RWPE2 (cell line): ENCODE data around the gene MPZL1.
A peak's percentile ranks its signal among the peaks of the same experiment; 100 is the strongest.

Source experiments
- ATAC-seq: fragments of 200-7000 bp; cut with Tn5 transposase; 3 replicates; pipeline ENCODE4 v1.9.1; 2021; ENCODE audit warnings: low read depth
- DNase-seq: peaks from one replicate; pipeline ENCODE4 v3.0.0-alpha.2; 2020; ENCODE audit warnings: low spot score
- H3K27ac ChIP-seq: fragments of 450-650 bp; 2 replicates; pipeline ENCODE4 v1.5.1; 2017; ENCODE audit warnings: mild to moderate bottlenecking; ENCODE audit not compliant: poor library complexity, severe bottlenecking
- H3K27me3 ChIP-seq: fragments of 250-450 bp; sonication (Bioruptor Pico); 2 replicates; pipeline ENCODE4 v1.5.1; 2021; ENCODE audit warnings: mild to moderate bottlenecking, moderate library complexity; ENCODE audit not compliant: insufficient read depth, poor library complexity, severe bottlenecking
- H3K36me3 ChIP-seq: fragments of 250-450 bp; sonication (Bioruptor Pico); 2 replicates; pipeline ENCODE4 v1.5.1; 2020; ENCODE audit warnings: low read depth, mild to moderate bottlenecking, moderate library complexity
- H3K4me1 ChIP-seq: fragments of 250-450 bp; sonication (Bioruptor Pico); 2 replicates; pipeline ENCODE4 v1.5.1; 2021; ENCODE audit warnings: mild to moderate bottlenecking, moderate library complexity; ENCODE audit not compliant: insufficient read depth, poor library complexity, severe bottlenecking
- H3K4me3 ChIP-seq: fragments of 250-450 bp; sonication (Bioruptor Pico); 2 replicates; pipeline ENCODE4 v1.5.1; 2021; ENCODE audit warnings: mild to moderate bottlenecking, moderate library complexity; ENCODE audit not compliant: severe bottlenecking
- H3K9me3 ChIP-seq: fragments of 250-450 bp; sonication (Bioruptor Pico); 2 replicates; pipeline ENCODE4 v1.5.1; 2021; ENCODE audit warnings: mild to moderate bottlenecking, moderate library complexity; ENCODE audit not compliant: severe bottlenecking
- CTCF ChIP-seq: fragments of 450-650 bp; IDR thresholded peaks from one replicate; pipeline ENCODE4 v1.5.1; 2017; ENCODE audit warnings: mild to moderate bottlenecking, moderate library complexity; ENCODE audit not compliant: poor library complexity, severe bottlenecking

The MPZL1 gene

GRCh38 chr1:167786502-167786901 is 64.7 kb downstream of the MPZL1 start:
- H3K36me3 ChIP-seq: peaks cover 26% of the 10 kb centered on the region
- TF ChIP-seq CTCF: no peak
- no peaks in the 10 kb centered on the region for H3K27me3 ChIP-seq
- no peak for ATAC-seq
- no peak for DNase-seq
- H3K9me3 ChIP-seq: no peaks in the 10 kb centered on the region
- peaks cover 24% of the 10 kb centered on the region for H3K4me1 ChIP-seq
- no peak overlapping the region for H3K4me3 ChIP-seq
- no peak overlapping the region for H3K27ac ChIP-seq

GRCh38 chr1:167789501-167789900 is 67.7 kb downstream of the MPZL1 start:
- Histone ChIP-seq H3K9me3 (no peaks in the 10 kb centered on the region), H3K27ac (peak overlapping the region; percentile 79), H3K4me1 (peaks cover 31% of the 10 kb centered on the region), H3K27me3 (no peaks in the 10 kb centered on the region), H3K4me3 (no peak overlapping the region), H3K36me3 (peaks cover 26% of the 10 kb centered on the region)
- ATAC-seq: peak; percentile 75
- no peak for TF ChIP-seq CTCF
- no peak for DNase-seq

- Histone ChIP-seq H3K27me3 (no peaks in the 10 kb centered on the region), H3K4me1 (peaks cover 31% of the 10 kb centered on the region), H3K27ac (peak overlapping the region; percentile 79), H3K4me3 (no peak overlapping the region), H3K36me3 (peaks cover 23% of the 10 kb centered on the region), H3K9me3 (no peaks in the 10 kb centered on the region)
- peak; percentile 94 for DNase-seq
- peak; percentile 87 for ATAC-seq
- TF ChIP-seq CTCF: no peak
Observed at GRCh38 chr1:167790117-167790516, 68.3 kb downstream of the MPZL1 start.

GRCh38 chr1:167791281-167792187 is 69.8 kb downstream of the MPZL1 start:
- TF ChIP-seq CTCF: no peak
- Histone ChIP-seq H3K4me1 (peaks cover 46% of the 10 kb centered on the region), H3K4me3 (no peak overlapping the region), H3K27ac (peak overlapping the region; percentile 79), H3K9me3 (no peaks in the 10 kb centered on the region), H3K36me3 (peaks cover 18% of the 10 kb centered on the region), H3K27me3 (no peaks in the 10 kb centered on the region)
- DNase-seq: no peak
- no peak for ATAC-seq

- no peak for ATAC-seq
- TF ChIP-seq CTCF: no peak
- H3K9me3 ChIP-seq: no peaks in the 10 kb centered on the region
- H3K36me3 ChIP-seq: peaks cover 13% of the 10 kb centered on the region
- peaks cover 50% of the 10 kb centered on the region for H3K4me1 ChIP-seq
- H3K27ac ChIP-seq: no peak overlapping the region
- DNase-seq: no peak
- H3K27me3 ChIP-seq: no peaks in the 10 kb centered on the region
- no peak overlapping the region for H3K4me3 ChIP-seq
Observed at GRCh38 chr1:167792188-167792565, 70.4 kb downstream of the MPZL1 start.
